Fibroblast of lung (primary cell): Measurements from ENCODE around the gene ZDHHC22.

Experiments used
- CTCF ChIP-seq, 2 donors: IDR thresholded peaks in 1 of 2; conservative IDR thresholded peaks in 1 of 2; 1 replicate in 1 of 2; 2 replicates in 1 of 2; pipeline ENCODE4 v1.5.1; 2011 to 2012; ENCODE audit warnings: low read length in 2 of 2, control low read depth in 1 of 2, inconsistent platforms in 1 of 2, low read depth in 1 of 2, mild to moderate bottlenecking in 1 of 2
- EZH2 ChIP-seq: IDR thresholded peaks from 2 replicates; pipeline ENCODE4 v1.5.1; 2012; ENCODE audit warnings: low read length, control low read depth, mild to moderate bottlenecking; ENCODE audit errors: missing control alignments

- no peak for TF ChIP-seq CTCF (conservative IDR thresholded peaks at IDR 0.05 in 1 of 2, IDR thresholded peaks at IDR 0.05 in 1 of 2; ENCODE audit: low read depth in 1 of 2, low read length in 2 of 2)
- TF ChIP-seq EZH2: peak; percentile 76
Observed at GRCh38 chr14:77142005-77142800, 612 bp upstream of the ZDHHC22 start.
